Activated CD8-positive, alpha-beta memory T cell treated with anti-CD3 and anti-CD28 coated beads, Interleukin-2, amount 50 U/mL, for 4 hours (primary cell): Measurements from ENCODE around the gene JMJD1C.

ENCODE experiments used
- DNase-seq: peaks from one replicate; pipeline ENCODE4 v3.0.0-alpha.2; 2020

The JMJD1C gene

GRCh38 chr10:63206576-63206975, 259.2 kb downstream of the JMJD1C start:
- DNase-seq: no peak

GRCh38 chr10:63205421-63205820, 260.4 kb downstream of the JMJD1C start:
- no peak for DNase-seq

- DNase-seq: no peak
Observed at GRCh38 chr10:63204667-63205391, 260.9 kb downstream of the JMJD1C start.

GRCh38 chr10:63201118-63201517, 264.7 kb downstream of the JMJD1C start:
- DNase-seq: no peak

- no peak for DNase-seq
Observed at GRCh38 chr10:63200431-63200830, 265.3 kb downstream of the JMJD1C start.

GRCh38 chr10:63199716-63200115, 266.1 kb downstream of the JMJD1C start:
- no peak for DNase-seq

GRCh38 chr10:63197344-63198092, 268.3 kb downstream of the JMJD1C start:
- DNase-seq: no peak

- DNase-seq: no peak
Observed at GRCh38 chr10:63192826-63193225, 273.0 kb downstream of the JMJD1C start.

GRCh38 chr10:63175534-63175933, 290.2 kb downstream of the JMJD1C start:
- DNase-seq: no peak

- no peak for DNase-seq
Observed at GRCh38 chr10:63173468-63174232, 292.1 kb downstream of the JMJD1C start.

GRCh38 chr10:63171926-63172325, 293.9 kb downstream of the JMJD1C start:
- no peak for DNase-seq

GRCh38 chr10:63171255-63171855, 294.4 kb downstream of the JMJD1C start:
- DNase-seq: no peak

GRCh38 chr10:63169624-63170023, 296.2 kb downstream of the JMJD1C start:
- no peak for DNase-seq

- DNase-seq: no peak
Observed at GRCh38 chr10:63168821-63169462, 296.8 kb downstream of the JMJD1C start.

GRCh38 chr10:63166742-63167258, 299.0 kb downstream of the JMJD1C start:
- DNase-seq: no peak

- DNase-seq: no peak
Observed at GRCh38 chr10:63165249-63165648, 300.5 kb downstream of the JMJD1C start.

- DNase-seq: no peak
Observed at GRCh38 chr10:63164166-63164623, 301.6 kb downstream of the JMJD1C start.

- no peak for DNase-seq
Observed at GRCh38 chr10:63161592-63161991, 304.2 kb downstream of the JMJD1C start.

GRCh38 chr10:63157845-63158624, 307.7 kb downstream of the JMJD1C start:
- peak; percentile 26 for DNase-seq

GRCh38 chr10:63156236-63156635, 309.5 kb downstream of the JMJD1C start:
- no peak for DNase-seq

- DNase-seq: no peak
Observed at GRCh38 chr10:63155388-63156020, 310.3 kb downstream of the JMJD1C start.
